Measurements from ENCODE around the gene CLCN6. TPM values are rescaled to one million over a fixed set of nuclear protein-coding genes. Genes with fewer than 3 reads are reported as not detected.

Gene CLCN6
- total RNA-seq, 1 donor from 2014 or later = 11.2 TPM

GRCh38 chr1:11862890-11863289 lies 56.9 kb downstream of the CLCN6 start:
- H3K4me3 Mint-ChIP-seq = no peak overlapping the region
- no peaks in the 10 kb centered on the region for H3K4me1 Mint-ChIP-seq (ENCODE audit: low read depth)
- peaks cover 34% of the 10 kb centered on the region for H3K27me3 Mint-ChIP-seq (ENCODE audit: insufficient read depth)
- intact Hi-C loops (cut with micrococcal nuclease) = no loop called here
- H3K27ac Mint-ChIP-seq = no peak overlapping the region
- no peak for DNase-seq (ENCODE audit: low spot score)
- no peaks in the 10 kb centered on the region for H3K9me3 Mint-ChIP-seq
- no peaks in the 10 kb centered on the region for H3K36me3 Mint-ChIP-seq (ENCODE audit: low read depth)

GRCh38 chr1:11868331-11868980 lies 62.5 kb downstream of the CLCN6 start:
- H3K4me1 Mint-ChIP-seq (ENCODE audit: low read depth) = no peaks in the 10 kb centered on the region
- no peak overlapping the region for H3K27ac Mint-ChIP-seq
- no peak overlapping the region for H3K4me3 Mint-ChIP-seq
- H3K27me3 Mint-ChIP-seq (ENCODE audit: insufficient read depth) = peaks cover 9% of the 10 kb centered on the region
- H3K36me3 Mint-ChIP-seq (ENCODE audit: low read depth) = no peaks in the 10 kb centered on the region
- H3K9me3 Mint-ChIP-seq = no peaks in the 10 kb centered on the region
- intact Hi-C loops (cut with micrococcal nuclease) = no loop called here
- no peak for DNase-seq (ENCODE audit: low spot score)

- H3K27me3 Mint-ChIP-seq (ENCODE audit: insufficient read depth) = peaks cover 3% of the 10 kb centered on the region
- H3K4me1 Mint-ChIP-seq (ENCODE audit: low read depth) = no peaks in the 10 kb centered on the region
- no peak for DNase-seq (ENCODE audit: low spot score)
- H3K27ac Mint-ChIP-seq = no peak overlapping the region
- no peaks in the 10 kb centered on the region for H3K36me3 Mint-ChIP-seq (ENCODE audit: low read depth)
- no peaks in the 10 kb centered on the region for H3K9me3 Mint-ChIP-seq
- intact Hi-C loops (cut with micrococcal nuclease) = no loop called here
- no peak overlapping the region for H3K4me3 Mint-ChIP-seq
These were observed 63.1 kb downstream of the CLCN6 start for GRCh38 chr1:11869104-11869503.

DNA sequence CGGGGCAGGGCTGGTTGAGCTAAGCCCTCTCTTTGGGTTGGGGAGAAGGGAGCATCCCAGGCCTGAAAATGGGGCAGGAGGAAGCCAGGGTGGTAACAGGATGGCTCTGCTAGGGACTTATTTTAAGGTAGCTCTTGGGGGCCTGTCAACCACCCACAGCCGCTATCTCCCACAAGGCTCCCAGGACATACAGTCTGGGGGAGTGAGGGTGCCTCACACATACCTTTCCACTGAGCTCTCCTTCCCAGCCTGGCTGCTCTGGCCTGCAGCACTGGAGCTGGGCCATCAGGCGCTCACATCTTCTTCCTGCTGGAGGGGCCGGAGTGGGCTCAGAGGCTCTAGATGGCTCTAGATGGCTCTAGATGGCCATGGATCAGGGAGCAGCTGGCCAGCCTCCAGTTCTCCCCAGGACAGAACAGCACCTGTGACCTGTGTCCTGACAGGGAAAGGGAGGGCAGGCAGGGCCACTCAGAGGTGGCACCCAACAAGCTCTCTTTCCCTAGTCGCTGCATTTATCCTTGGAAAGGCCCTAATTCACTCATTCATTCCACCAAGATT lies 63.7 kb downstream of the CLCN6 start:
- DNase-seq (ENCODE audit: low spot score) = no peak
- H3K9me3 Mint-ChIP-seq = no peaks in the 10 kb centered on the region
- no peak overlapping the region for H3K27ac Mint-ChIP-seq
- intact Hi-C loops (cut with micrococcal nuclease) = no loop called here
- H3K36me3 Mint-ChIP-seq (ENCODE audit: low read depth) = no peaks in the 10 kb centered on the region
- H3K27me3 Mint-ChIP-seq (ENCODE audit: insufficient read depth) = peaks cover under 1% of the 10 kb centered on the region
- H3K4me3 Mint-ChIP-seq = no peak overlapping the region
- no peaks in the 10 kb centered on the region for H3K4me1 Mint-ChIP-seq (ENCODE audit: low read depth)

DNA sequence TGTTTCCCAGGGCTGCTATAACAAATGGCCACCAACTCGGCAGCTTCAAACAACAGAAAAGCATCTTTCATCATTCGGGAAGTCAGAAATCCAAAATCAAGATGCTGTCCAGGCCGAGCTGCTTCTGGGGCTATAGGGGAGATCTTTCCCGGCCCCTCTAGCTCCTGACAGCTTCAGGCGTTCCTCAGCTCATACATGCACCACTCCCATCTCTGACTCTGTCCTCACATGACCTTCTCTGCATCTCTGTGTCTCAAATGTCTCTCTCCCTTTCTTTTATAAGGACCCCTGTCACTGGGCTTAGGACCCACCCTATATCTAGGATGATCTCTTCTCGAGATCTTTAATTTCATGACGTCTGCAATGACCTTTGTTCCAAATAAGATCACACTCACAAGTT lies 66.6 kb downstream of the CLCN6 start:
- H3K36me3 Mint-ChIP-seq (ENCODE audit: low read depth) = no peaks in the 10 kb centered on the region
- no peak overlapping the region for H3K4me3 Mint-ChIP-seq
- peaks cover 5% of the 10 kb centered on the region for H3K27me3 Mint-ChIP-seq (ENCODE audit: insufficient read depth)
- no peaks in the 10 kb centered on the region for H3K4me1 Mint-ChIP-seq (ENCODE audit: low read depth)
- H3K27ac Mint-ChIP-seq = no peak overlapping the region
- DNase-seq (ENCODE audit: low spot score) = no peak
- no peaks in the 10 kb centered on the region for H3K9me3 Mint-ChIP-seq
- intact Hi-C loops (cut with micrococcal nuclease) = no loop called here

GRCh38 chr1:11873395-11874257 lies 67.6 kb downstream of the CLCN6 start:
- DNase-seq (ENCODE audit: low spot score) = no peak
- peaks cover 5% of the 10 kb centered on the region for H3K27me3 Mint-ChIP-seq (ENCODE audit: insufficient read depth)
- no peaks in the 10 kb centered on the region for H3K36me3 Mint-ChIP-seq (ENCODE audit: low read depth)
- no peaks in the 10 kb centered on the region for H3K4me1 Mint-ChIP-seq (ENCODE audit: low read depth)
- H3K27ac Mint-ChIP-seq = no peak overlapping the region
- H3K9me3 Mint-ChIP-seq = no peaks in the 10 kb centered on the region
- intact Hi-C loops (cut with micrococcal nuclease) = no loop called here
- H3K4me3 Mint-ChIP-seq = no peak overlapping the region

DNA sequence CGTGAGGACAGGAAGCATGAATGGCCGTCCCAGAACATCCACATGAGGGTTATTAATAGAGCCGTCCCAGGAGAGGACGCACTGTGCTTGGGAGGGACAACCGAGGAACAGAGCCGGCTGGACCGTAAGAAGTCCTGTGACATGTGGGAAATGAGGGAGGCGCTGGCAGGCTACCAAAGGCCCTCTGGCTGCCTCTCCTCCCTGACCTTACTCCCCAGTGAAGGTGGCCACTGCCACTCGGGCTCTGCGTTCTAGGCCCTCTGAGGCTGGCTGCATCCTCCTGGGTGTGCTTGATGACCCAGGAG lies 68.2 kb downstream of the CLCN6 start:
- intact Hi-C loops (cut with micrococcal nuclease) = no loop called here
- Mint-ChIP-seq H3K4me3 (no peak overlapping the region), H3K27me3 (ENCODE audit: insufficient read depth) (peaks cover 5% of the 10 kb centered on the region), H3K27ac (no peak overlapping the region), H3K9me3 (no peaks in the 10 kb centered on the region), H3K36me3 (ENCODE audit: low read depth) (no peaks in the 10 kb centered on the region), H3K4me1 (ENCODE audit: low read depth) (no peaks in the 10 kb centered on the region)
- DNase-seq (ENCODE audit: low spot score) = no peak

DNA sequence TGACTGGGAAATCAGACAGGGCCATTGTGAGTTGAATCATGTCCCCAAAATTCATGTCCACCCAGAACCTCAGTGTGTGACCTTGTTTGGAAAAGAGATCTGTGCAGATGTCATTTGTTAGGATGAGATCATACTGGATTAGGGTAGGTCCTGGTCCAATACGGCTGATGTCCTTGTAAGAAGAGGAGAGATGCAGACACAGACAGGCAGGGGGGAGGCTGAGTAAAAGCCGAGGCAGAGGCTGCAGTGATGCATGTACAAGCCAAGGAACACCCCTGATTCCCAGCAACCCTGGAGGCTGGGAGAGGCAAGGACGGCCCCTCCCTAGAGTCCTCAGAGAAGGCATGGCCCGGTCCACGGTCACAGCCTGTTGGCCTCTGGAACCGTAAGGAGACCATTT lies 68.6 kb downstream of the CLCN6 start:
- Mint-ChIP-seq H3K36me3 (ENCODE audit: low read depth) (no peaks in the 10 kb centered on the region), H3K4me1 (ENCODE audit: low read depth) (no peaks in the 10 kb centered on the region), H3K9me3 (no peaks in the 10 kb centered on the region), H3K27me3 (ENCODE audit: insufficient read depth) (peaks cover 5% of the 10 kb centered on the region), H3K27ac (no peak overlapping the region), H3K4me3 (no peak overlapping the region)
- intact Hi-C loops (cut with micrococcal nuclease) = no loop called here
- no peak for DNase-seq (ENCODE audit: low spot score)

GRCh38 chr1:11875094-11875493 lies 69.1 kb downstream of the CLCN6 start:
- H3K4me1 Mint-ChIP-seq (ENCODE audit: low read depth) = no peaks in the 10 kb centered on the region
- no peaks in the 10 kb centered on the region for H3K9me3 Mint-ChIP-seq
- no peak overlapping the region for H3K4me3 Mint-ChIP-seq
- DNase-seq (ENCODE audit: low spot score) = no peak
- H3K27ac Mint-ChIP-seq = no peak overlapping the region
- peaks cover 5% of the 10 kb centered on the region for H3K27me3 Mint-ChIP-seq (ENCODE audit: insufficient read depth)
- intact Hi-C loops (cut with micrococcal nuclease) = no loop called here
- H3K36me3 Mint-ChIP-seq (ENCODE audit: low read depth) = no peaks in the 10 kb centered on the region

DNA sequence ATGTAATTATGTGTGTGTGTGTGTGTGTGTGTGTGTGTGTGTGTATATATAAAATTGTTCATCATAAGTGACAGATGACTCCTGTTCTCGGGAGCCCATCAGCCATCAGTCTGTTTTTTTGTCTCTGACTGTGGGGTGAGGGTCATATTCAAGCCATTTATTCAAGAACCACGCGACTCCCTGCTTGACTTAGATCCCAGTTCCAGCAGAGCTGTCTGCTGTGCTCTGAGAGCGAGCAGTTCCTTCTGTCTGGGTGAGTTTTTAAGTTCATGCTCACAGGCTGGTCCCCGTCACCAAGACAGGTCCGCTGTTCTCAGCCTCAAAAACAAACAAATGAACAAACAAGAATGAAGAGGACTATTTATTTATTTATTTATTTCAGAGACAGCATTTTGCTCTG lies 71.1 kb downstream of the CLCN6 start:
- no peak for DNase-seq (ENCODE audit: low spot score)
- H3K4me1 Mint-ChIP-seq (ENCODE audit: low read depth) = no peaks in the 10 kb centered on the region
- no peaks in the 10 kb centered on the region for H3K9me3 Mint-ChIP-seq
- intact Hi-C loops (cut with micrococcal nuclease) = no loop called here
- no peak overlapping the region for H3K4me3 Mint-ChIP-seq
- H3K27me3 Mint-ChIP-seq (ENCODE audit: insufficient read depth) = peaks cover 5% of the 10 kb centered on the region
- no peaks in the 10 kb centered on the region for H3K36me3 Mint-ChIP-seq (ENCODE audit: low read depth)
- no peak overlapping the region for H3K27ac Mint-ChIP-seq

- Mint-ChIP-seq H3K4me3 (no peak overlapping the region), H3K27ac (no peak overlapping the region), H3K36me3 (ENCODE audit: low read depth) (no peaks in the 10 kb centered on the region), H3K4me1 (ENCODE audit: low read depth) (no peaks in the 10 kb centered on the region), H3K27me3 (ENCODE audit: insufficient read depth) (peaks cover 5% of the 10 kb centered on the region), H3K9me3 (no peaks in the 10 kb centered on the region)
- intact Hi-C loops (cut with micrococcal nuclease) = no loop called here
- DNase-seq (ENCODE audit: low spot score) = no peak
These were observed 72.3 kb downstream of the CLCN6 start for GRCh38 chr1:11878081-11878890.

DNA sequence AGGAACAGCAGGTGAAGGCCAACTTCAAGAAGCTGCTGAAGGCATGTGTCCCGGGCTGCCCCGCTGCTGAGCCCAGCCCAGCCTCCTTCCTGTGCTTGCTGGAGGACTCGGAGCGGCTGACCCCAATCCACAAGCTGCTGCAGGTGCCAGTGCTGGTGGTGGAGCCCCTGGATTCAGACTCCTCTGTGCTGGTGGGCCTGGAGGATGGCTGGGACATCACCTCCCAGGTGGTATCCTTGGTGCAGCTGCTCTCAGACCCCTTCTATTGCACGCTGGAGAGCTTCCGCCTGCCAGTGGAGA lies 72.8 kb downstream of the CLCN6 start:
- no peaks in the 10 kb centered on the region for H3K4me1 Mint-ChIP-seq (ENCODE audit: low read depth)
- no peaks in the 10 kb centered on the region for H3K36me3 Mint-ChIP-seq (ENCODE audit: low read depth)
- DNase-seq (ENCODE audit: low spot score) = no peak
- H3K9me3 Mint-ChIP-seq = no peaks in the 10 kb centered on the region
- no peak overlapping the region for H3K27ac Mint-ChIP-seq
- H3K4me3 Mint-ChIP-seq = no peak overlapping the region
- intact Hi-C loops (cut with micrococcal nuclease) = no loop called here
- peaks cover 5% of the 10 kb centered on the region for H3K27me3 Mint-ChIP-seq (ENCODE audit: insufficient read depth)

Measured in activated T-helper 1 cell treated with anti-CD3 and anti-CD28 coated beads, Interleukin-12 subunit alpha, Interleukin-12 subunit beta, Interleukin-2, Interleukin-4 antibody, amounts not matched to agents 30 ng/mL and 10 ng/mL and 1 ng/mL, durations not matched to agents 14 hours and 24 hours and 36 hours (primary cell).